Stimulated activated CD8-positive, alpha-beta memory T cell treated with anti-CD3 and anti-CD28 coated beads, Interleukin-12 subunit alpha, Interleukin-12 subunit beta, amount 100 ng/mL, for 1 hour (primary cell): Measurements from ENCODE around the gene FIS1.
"Not testable (repeated sequence)": the region's sequence is repeated elsewhere in the genome, so short reads cannot be mapped to it uniquely, and the experiment has no call there.

Experiments used
- DNase-seq: peaks from one replicate; pipeline ENCODE4 v3.0.0-alpha.2; 2020; ENCODE audit warnings: low read depth

Gene FIS1

DNA sequence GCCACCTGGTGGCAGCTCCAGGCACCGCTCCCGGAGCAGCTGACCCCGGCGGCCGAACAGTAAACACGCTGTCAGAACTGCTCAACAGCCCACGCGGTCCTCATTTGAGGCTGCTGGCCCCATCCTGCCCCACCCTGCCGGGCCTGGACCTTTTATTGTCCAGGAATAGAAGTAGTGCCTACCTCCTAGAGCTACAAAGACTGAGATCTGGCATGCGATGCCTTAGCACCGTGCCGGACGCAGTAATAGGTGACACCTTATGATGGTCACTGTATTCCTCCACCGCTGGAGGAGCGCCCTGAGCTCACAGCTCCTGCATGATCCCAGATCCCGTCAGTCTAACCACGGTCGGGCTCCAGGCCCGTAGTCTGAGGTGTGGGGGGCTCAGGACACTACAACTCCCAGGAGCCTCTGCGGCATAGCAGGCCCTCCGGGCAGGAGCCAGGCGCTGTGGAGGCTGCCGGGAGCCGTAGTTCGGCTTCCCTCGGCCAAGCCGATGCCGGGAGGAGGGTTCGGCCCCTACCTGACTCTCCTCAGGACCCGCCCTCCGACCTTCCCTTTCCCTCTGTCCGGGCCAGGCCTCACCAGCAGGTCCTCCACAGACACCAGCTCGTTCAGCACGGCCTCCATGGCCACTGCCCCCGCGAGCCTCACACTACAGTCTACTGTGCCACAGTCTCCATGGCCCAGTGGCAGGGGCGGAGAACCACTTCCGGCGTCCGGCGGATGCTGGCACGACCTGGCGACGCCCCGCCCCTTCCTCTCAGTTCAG, at the start of gene FIS1:
Gene FIS1, minus strand, starts transcription at position 707 of the 772 bp plus-strand sequence. Its CDS starts 77 bp downstream, at position 630.
- DNase-seq = peak; percentile 87

DNA sequence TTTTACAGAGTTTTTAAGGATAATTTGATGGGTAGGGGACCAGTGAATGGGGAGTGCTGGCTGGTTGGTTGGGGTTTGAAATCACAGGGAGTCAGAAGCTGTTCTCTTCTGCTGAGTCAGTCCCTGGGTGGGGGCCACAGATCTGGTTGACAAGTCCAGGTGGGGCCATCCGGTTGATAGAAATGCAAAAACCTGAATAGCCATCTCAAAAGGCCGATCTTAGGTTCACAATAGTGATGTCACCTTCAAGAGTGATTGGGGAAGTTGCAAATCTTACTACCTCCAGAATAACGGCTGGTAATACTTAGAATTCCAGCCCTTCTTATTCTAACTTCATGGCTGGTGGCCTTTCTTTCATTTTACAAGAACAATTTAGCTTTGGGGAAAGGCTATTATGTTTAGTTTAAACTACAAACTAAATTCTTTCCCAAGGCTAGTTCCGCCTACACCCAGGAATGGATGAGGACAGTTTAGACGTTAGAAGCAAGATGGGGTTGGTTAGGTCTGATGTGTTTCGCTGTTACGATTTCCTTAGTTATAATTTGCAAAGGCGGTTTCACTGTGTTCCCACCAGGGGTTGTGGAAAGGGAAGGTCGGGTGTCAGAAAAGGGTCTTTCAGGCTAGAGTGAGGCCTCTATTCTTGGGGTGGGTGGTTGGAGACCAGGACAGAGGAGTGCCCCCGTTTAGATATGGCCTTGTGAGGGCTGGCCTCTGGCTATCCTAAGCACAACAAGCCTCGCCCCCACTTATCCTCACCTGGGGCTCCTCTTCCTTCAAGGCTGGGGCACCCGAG, 49.4 kb upstream of the FIS1 start:
- no peak for DNase-seq

DNA sequence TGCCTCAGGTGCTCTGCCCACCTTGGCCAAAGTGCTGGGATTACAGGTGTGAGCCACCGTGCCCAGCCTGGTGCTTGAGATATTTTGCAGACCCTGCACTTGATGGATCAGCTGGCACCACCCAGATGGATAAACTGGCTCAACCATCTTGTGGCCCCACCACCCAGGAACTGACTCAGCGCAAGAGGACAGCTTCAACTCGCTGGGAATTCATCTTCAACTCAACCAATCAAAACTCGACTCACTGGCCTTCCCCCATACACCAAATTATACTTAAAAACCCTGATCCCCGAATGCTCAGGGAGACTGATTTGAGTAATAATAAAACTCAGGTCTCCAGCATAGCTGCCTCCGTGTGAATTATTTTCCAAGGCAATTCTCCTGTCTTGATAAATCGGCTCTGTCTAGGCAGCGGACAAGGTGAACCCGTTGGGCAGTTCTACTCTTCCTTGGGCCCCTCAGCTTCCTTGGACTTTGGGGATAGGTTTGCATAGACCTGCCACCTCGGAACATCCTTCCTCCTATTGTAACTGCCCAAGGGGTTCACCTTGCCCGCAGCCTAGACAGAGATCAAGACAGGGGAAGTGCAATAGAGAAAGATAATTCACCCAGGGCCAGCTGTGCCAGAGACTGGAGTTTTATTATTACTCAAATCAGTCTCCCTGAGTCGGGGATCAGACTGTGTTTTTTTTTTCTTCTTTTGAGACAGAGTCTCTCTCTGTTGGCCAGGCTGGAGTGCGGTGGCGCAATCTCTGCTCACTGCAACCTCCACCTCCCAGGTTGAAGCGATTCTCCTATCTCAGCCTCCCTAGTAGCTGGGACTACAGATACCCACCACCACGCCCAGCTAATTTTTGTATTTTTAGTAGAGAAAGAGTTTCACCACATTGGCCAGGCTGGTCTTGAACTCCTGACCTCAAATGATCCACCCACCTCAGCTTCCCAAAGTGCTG, 48.5 kb upstream of the FIS1 start:
- DNase-seq = not testable (repeated sequence)

DNA sequence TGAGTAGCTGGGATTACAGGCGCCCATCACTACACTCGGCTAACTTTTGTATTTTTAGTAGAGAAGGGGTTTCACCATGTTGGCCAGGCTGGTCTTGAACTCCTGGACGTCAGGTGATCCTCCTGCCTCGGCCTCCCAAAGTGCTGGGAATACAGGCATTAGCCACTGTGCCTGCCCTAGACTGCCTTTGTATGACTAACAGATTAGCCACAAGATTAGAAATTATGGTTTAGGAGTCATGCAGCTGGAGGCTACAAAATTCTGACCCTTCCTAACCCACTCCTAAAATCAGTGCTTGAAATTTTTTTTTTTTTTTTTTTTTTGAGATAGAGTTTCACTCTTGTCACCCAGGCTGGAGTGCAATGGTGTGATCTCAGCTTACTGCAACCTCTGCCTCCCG, 47.7 kb upstream of the FIS1 start:
- not testable (repeated sequence) for DNase-seq

DNA sequence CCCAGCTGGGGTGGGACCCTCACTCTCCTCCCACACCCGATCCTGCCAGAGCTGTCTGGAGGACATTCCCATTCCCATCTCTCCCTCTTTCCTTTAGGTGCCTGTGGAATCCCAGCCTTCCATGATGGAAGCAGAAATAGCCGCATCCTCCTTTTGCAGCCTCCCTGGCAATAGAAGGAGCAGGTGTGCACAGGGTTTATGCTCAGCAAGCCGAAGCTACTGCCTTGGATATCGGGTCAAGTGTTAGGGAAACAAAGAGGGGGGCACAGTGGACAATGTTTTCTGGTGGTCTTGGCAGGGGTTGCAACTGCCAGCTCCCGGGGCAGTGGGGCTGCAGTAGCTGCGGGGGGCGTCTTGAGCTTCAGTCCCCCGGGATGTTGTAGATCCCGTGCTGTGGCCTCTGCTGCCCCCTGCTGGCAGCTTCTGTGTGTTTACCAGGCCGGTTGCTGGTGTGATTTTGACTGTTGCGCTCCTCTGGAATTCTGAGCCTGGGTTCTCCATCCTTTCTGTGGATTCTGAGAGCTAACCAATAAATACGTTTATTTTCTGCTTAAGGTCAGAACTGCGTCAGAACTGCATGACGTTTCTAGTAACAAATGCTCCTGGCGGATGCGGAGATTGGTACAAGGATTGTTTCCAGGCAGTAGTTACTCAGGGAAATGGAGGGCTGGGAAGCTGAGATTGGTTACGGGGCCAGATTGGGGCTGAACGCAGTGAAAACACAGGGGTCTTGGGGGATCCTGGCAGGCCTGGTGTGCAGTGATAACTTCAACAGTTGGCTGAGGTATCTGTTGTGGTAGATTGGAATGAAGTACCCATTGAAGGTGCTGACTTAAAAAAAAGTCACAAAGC, 45.5 kb upstream of the FIS1 start:
- DNase-seq = peak; percentile 45

DNA sequence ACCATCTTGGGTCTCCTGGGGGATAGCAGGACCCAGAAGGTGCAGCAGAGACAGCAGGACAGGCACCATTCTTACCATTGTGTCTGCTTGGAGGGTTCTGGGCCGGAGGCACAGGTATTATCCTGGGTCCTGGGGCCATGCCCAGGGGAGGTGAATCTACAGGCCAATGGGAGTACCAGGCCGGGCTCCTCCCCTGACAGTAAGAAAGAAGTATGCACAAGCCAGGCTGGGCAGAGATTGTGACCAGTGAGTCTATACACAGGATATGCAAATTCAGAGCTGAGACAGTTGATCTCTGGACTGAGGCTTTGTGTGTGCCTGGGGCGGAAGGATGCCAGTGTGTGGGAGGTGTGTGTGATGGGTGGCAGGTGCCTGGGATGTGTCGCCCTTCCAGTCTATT, 44.8 kb upstream of the FIS1 start:
- not testable (repeated sequence) for DNase-seq

DNA sequence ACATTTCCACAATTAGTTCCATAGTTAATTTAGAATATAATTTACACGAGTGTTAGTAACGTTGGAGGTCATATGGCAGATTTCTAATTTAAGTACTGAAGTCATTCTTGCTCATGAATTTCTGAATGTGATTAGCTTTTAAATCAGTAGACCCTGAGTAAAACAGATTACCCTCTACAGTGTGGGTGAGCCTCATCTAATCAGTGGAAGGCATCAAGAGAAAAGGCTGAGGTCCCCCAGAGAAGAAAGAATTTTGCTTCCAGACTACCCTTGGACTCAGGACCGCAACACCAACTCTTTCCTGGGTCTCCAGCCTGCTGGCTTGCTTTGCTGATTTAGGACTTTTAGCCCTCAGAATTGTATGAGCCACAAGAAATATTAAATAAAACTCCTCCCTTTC, 43.6 kb upstream of the FIS1 start:
- no peak for DNase-seq

DNA sequence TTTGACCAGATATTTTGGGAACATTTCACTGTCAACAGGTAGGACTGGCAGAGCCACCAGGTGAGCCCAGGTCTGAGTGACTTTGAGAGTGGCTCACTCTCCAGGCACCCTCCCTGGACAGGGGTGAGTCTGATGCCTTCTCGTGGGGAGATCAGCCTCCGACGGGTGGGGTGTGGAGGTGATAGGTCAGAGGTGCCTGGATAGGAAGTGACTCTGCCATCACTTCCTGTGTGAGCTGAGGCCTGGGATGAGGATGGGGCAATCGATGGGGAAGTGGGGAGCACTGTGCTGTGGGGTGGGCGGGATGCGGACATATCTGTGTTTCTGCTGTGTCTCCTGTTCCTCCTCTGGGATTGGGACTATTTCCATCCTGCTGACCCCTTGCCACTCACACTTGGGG, 42.2 kb upstream of the FIS1 start:
- DNase-seq = no peak

DNA sequence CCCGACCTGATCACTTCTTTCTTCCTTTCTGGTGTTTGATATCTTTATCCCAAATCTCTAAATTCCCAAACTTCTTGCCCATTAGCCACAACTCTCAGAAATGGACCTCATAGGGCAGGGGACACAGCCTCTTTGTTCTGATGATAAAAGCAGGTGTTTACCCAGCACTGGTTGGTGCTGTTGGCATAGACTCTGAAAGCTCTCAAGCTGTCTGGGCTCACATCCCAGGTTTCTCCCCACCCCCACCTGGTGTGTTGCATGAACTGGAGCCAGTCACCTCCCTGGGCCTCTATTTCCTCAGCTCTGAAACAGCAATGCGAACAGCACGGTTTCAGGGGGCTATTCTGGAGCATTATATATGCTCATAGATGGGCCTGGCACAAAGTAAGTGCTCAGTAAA, 41.0 kb upstream of the FIS1 start:
- DNase-seq = not testable (repeated sequence)

DNA sequence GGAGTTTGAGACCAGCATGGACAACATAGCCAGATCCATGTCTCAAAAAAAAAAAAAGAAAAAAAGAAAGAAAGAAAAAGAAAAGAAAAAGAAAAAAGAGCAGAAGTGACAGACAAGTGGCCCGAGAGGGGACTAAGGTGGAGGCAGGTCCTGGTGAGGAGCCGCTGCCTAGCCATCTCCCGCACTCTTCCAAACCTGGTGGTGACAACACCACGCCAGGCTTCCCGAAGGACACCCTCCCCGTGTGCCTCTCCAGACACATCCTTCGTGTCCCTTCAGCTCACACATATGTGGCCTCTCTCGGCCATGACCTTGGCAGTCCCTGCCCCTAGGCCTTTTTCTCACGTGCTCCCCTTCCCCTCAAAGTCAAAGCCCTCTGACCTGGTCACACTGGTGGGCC, 40.3 kb upstream of the FIS1 start:
- no peak for DNase-seq

DNA sequence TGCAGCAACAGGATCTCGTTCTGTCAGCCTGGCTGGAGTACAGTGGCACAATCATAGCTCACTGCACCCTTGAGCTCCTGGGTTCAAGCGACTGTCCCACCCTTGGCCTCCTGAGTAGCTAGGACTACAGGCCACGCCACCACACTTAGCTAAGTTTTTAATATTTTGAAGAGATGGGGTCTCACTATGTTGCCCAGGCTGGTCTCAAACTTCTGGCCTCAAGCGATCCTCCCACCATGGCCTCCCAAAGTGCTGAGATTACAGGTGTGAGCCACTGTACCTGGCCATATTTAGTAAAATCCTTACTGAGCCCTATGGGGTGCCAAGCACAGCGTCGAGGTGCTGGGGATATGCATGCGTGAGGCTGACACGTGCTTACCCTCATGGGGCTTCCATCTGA, 36.0 kb upstream of the FIS1 start:
- DNase-seq = not testable (repeated sequence)

DNA sequence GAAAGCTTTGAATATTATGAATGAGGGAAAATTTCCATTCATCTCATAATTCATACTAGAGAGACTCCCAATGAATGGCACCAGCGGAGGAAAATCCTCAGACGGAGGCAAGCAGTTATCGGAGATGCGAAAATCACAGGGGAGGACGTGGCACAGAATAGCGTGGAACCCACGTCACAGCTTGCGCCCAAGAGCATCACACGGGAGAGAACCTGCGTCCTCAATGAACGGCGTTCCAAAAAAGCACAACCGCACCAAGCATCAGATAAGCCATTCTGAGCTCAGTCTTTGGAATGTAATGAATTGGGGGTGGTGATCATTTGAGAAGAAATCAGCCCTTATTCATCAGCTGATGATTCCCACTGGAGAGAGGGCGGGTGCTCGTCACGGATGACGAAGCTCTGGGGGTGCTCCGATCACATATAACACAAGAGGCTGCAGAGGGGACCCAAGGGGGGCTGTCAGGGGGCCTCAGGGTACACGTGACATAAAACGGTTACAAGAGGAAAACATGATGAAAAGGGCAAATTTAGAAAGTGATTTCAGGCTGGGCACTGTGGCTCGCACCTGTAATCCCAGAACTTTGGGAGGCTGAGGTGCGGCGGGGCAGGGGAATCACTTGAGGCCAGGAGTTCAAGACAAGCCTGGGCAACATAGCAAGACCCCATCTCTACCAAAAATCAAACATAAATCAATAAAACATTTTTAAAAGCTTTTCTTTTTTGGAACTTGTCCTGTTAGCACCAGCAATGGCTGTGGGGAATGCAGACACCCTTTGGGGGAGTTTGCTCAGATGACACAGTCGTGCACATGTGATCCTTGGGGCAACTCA, 33.8 kb upstream of the FIS1 start:
- DNase-seq = no peak

DNA sequence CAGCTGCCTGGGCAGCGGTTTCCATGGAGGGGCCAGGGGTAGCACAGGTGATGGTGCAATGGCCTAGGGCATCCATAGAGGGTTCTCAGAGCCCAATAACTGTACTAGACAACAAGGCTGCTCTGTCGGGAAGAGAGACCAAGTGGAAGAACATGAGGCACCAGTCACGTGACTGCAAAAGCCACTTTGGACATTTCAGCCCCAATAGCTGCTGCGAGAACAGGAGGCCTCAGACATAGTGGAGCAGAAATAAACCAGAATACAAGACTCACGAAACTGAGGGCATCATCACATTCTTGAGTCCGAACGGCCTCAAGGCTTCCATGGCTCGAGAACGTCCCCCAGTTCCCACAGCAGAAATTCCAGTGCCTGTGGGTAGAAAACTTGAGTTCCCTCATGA, 32.3 kb upstream of the FIS1 start:
- DNase-seq = no peak

DNA sequence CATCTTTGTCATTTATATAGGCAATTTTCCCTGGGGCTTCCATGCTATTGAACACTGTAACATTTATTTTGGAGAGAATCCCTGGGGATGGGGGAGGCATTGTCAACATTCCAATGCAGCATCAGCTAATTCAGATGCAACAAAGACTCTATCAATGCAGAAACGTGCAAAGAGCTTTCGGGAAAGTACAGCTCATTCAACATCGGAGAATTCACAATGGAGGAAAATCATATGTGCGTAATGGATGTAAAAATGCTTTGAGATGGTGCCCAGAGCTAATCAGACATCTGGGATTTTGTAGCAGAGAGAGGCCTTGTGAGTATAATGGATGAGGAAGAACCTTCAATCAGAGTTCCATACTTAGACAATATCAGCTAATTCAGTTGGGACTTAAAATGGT, 28.3 kb upstream of the FIS1 start:
- DNase-seq = no peak

DNA sequence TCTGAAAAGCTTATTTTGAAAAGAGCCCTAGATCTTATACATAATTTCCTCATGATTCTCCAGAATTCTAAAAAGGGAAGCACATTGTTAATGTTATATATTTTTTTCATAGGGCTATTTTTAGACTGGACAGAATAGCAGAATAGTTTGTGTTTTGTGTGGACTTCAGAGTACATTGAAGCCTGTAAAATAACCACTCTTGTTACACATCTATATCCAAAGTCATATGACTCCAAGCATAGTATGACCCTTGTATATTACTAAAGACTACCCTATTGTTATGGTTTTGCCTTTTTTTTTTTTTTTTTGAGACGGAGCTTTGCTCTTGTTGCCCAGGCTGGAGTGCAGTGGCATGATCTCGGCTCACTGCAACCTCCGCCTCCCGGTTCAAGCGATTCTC, 26.1 kb upstream of the FIS1 start:
- no peak for DNase-seq

DNA sequence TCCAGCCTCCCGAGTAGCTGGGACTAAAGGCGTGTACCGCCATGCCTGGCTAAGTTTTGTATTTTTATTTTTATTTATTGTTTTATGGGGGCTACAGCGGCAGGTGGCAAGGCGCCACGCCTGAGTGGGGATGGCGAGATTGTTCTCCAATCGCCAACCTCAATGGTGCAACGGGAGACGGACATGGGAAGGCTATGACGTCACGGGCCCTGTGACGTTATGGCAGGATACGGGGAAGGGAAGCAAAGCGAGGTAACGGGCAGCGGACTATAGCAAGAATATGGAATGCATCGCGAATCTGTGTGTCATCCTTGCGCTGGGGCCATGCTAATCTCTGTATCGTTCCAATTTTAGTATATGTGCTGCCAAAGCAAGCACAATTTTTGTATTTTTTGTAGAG, 24.8 kb upstream of the FIS1 start:
- DNase-seq = no peak

DNA sequence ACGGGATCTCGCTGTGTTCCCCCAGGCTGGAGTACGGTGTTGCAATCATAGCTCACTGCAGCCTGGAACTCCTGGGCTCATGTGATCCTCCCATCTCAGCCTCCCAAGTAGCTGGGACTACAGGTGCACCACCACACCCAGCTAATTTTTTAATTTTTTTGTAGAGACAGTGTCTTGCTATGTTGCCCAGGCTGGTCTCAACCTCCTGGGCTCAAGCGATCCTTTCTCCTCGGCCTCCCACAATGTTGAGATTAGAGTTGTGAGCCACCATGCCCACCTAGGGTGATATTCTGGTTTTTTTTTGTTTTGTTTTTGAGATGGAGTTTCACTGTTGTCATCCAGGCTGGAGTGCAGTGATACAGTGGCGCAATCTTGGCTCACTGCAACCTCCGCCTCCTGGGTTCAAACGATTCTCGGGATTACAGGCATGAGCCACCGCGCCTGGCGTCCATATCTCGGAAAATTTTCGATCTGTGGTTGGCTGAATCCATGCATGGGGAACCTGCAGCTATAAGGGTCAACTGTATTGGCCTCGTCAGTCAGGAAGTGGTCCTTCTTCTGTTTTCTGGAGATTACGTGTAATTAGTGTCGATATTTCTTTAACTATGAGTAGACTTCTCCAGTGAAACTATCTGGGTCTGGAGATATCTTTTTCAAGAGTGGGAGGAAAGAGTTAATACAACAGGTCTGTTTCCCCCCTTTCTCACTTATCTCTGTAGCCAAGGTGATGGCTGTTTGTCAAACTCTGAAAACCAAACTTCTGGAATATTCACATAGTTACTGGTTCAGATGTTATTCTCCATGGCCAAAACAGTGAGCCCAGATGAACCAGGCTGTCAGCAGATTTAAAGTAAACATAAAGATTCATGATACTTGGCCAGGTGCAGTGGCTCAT, 21.0 kb upstream of the FIS1 start:
- no peak for DNase-seq

DNA sequence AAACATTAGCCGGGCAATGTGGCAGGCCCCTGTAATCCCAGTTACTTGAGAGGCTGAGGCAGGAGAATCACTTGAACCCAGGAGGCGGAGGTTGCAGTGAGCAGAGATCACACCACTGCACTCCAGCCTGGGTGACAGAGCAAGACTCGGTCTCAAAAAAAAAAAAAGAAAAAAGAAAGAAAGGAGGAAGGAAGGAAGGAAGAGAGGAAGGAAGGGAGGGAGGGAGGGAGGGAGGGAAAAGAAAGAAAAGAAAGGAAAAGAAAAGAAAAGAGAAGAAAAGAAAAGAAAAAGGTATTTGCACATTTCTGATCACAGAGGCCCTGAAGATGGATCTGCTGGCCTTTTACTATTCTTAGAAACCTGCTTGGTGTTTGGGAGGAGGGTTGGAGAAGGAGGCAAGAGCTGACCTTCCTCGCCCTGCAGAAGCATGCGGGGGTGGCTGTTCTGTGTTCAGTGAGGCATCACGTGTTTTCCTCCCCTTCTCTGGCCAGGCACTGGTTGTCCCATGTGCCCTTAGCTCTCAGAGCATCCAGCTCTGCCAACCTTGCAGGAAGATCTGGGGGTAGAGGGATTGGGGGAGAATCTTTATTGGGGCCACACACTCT, 19.3 kb upstream of the FIS1 start:
- DNase-seq = not testable (repeated sequence)

DNA sequence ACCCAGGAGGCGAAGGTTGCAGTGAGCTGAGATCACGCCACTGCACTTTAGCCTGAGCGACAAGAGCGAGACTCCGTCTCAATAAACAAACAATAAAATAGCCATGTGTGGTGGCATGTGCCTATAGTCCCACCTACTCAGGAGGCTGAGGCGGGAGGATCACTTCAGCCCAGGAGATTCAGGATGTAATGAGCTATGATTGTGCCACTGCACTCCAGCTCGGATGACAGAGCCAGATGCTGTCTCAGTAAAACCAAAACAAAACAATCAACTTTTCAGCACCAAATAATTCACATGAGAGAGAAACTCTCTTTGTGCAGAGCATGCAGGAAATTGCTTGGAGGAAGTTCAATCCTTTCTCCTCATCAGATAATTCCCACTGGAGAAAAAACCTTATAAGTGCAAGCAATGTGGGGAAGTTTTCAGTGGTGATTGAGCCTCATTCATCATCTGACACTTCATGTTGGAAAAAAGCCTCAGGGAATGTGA, 13.4 kb upstream of the FIS1 start:
- DNase-seq = no peak
